ENCODE measurements around the gene YY2.
"Not testable (repeated sequence)": the region's sequence is repeated elsewhere in the genome, so short reads cannot be mapped to it uniquely, and the experiment has no call there.

The YY2 gene

DNA sequence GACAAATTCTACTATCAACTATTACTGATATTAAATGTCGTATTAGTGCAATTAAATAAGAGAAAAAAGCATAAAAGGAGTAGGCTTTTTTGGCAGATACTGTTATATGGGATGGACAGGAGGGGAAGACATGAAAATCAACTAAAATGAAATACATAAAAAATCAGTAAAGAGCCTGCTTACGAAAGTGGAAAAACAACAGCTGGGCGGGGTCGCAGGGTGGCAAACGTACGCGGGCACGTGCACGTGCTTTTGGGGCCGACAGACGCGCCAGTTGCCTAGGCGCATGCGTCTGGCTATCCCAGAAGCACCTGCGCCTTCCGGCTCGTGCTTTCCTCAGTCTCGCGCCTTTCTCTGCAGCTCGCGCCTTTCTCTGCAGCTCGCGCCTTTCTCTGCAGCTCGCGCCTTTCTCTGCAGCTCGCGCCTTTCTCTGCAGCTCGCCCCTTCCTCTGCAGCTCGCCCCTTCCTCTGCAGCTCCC lies at the start of gene YY2:
Gene YY2, plus strand, starts transcription at position 51 of the 479 bp plus-strand sequence. CDS start 498 bp downstream, outside the sequence.
- in situ Hi-C loops (cut with HindIII; ENCODE audit: low sequenced_read_pairs): no loop called here

- in situ Hi-C loops (cut with HindIII; ENCODE audit: low sequenced_read_pairs): no loop called here
Measured at GRCh38 chrX:21806691-21807090, 49.1 kb upstream of the YY2 start.

DNA sequence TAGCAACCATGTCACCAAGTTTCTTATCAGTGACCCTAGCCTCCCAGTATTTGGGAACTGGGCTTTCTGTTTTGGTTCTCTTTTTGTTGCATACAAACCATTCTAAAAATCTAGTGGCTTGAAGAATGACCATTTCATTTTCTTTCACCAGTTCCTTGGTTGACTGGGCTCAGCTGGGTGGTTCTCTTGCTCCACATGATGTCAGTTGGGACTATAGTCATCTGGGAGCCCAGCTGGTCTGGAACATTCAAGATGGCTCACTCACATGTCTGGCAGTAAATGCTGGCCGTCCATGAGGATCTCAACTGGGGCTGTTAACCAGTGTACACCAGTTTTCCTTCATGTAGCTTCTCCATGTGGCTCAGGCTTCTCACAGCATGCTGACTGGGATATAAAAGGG lies 44.0 kb upstream of the YY2 start:
- in situ Hi-C loops (cut with HindIII; ENCODE audit: low sequenced_read_pairs): no loop called here

- in situ Hi-C loops (cut with HindIII; ENCODE audit: low sequenced_read_pairs): no loop called here
Measured at GRCh38 chrX:21812628-21813027, 43.2 kb upstream of the YY2 start.

- in situ Hi-C loops (cut with HindIII; ENCODE audit: low sequenced_read_pairs): no loop called here
Measured at GRCh38 chrX:21813612-21814368, 42.0 kb upstream of the YY2 start.

GRCh38 chrX:21816136-21816535 lies 39.7 kb upstream of the YY2 start:
- in situ Hi-C loops (cut with HindIII; ENCODE audit: low sequenced_read_pairs): no loop called here

- in situ Hi-C loops (cut with HindIII; ENCODE audit: low sequenced_read_pairs): not testable (repeated sequence)
Measured at GRCh38 chrX:21820170-21820569, 35.6 kb upstream of the YY2 start.

- in situ Hi-C loops (cut with HindIII; ENCODE audit: low sequenced_read_pairs): no loop called here
Measured at GRCh38 chrX:21821875-21822274, 33.9 kb upstream of the YY2 start.

GRCh38 chrX:21831496-21831895 lies 24.3 kb upstream of the YY2 start:
- in situ Hi-C loops (cut with HindIII; ENCODE audit: low sequenced_read_pairs): no loop called here

- in situ Hi-C loops (cut with HindIII; ENCODE audit: low sequenced_read_pairs): no loop called here
Measured at GRCh38 chrX:21837056-21837455, 18.7 kb upstream of the YY2 start.

- in situ Hi-C loops (cut with HindIII; ENCODE audit: low sequenced_read_pairs): no loop called here
Measured at GRCh38 chrX:21838937-21839333, 16.9 kb upstream of the YY2 start.

GRCh38 chrX:21839334-21840192 lies 16.2 kb upstream of the YY2 start, which contains the start of gene MBTPS2:
MBTPS2 (plus strand) TSS chrX:21839617; CDS start chrX:21839735, 118 bp downstream.
- in situ Hi-C loops (cut with HindIII; ENCODE audit: low sequenced_read_pairs): no loop called here

DNA sequence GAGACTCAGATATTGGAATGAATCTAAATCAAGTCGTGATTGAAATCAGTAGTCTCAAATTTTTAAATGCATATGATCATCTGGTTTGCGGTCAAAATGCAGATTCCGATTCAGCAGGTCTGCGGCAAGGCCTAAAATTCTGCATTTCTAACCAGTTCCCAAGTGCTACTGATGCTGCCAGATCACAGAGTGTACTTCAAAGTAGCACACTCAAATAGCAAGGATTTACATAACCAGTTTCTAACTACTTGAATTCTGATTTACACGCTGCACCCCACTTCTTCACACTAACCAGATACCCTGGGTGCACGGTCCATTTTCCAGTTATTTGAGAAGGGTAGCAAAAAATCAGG lies 15.6 kb upstream of the YY2 start:
- in situ Hi-C loops (cut with HindIII; ENCODE audit: low sequenced_read_pairs): no loop called here

DNA sequence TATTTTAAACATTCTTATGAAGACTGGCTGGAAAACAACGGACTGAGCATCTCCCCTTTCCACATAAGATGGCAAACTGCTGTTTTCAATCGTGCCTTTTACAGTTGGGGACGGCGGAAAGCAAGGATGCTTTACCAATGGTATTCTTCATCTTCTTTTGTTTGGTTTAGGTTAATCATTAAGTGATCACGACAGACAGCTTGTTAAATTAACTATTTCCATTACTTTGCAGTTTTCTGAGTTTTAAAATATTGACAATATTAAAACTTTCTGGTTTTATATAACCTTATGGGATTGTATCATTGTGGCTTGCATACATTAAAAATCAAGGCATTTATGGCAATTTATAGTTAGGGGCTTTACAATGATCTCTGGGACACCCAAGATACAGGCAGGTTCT lies 12.6 kb upstream of the YY2 start:
- in situ Hi-C loops (cut with HindIII; ENCODE audit: low sequenced_read_pairs): no loop called here

- in situ Hi-C loops (cut with HindIII; ENCODE audit: low sequenced_read_pairs): no loop called here
Measured at GRCh38 chrX:21845096-21845495, 10.7 kb upstream of the YY2 start.

GRCh38 chrX:21847342-21847741 lies 8.4 kb upstream of the YY2 start:
- in situ Hi-C loops (cut with HindIII; ENCODE audit: low sequenced_read_pairs): no loop called here

DNA sequence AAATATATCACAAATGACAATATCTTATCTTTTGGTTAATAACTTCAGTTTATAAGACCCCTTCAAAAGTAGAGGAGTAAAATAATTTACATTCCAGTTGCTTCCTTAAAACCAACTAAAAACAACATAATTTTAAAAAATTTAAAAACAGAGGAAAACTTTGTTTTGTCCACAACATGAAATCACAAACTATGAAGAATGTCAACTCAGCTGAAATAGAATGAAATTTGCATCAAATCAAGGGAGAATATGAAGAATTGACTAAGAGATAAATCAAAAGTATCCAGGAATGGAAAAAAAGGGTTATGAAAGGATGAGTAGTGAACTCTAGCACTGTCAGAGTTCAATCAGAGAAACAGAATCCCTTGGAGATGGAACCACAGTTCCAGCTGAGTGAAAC lies 2.2 kb upstream of the YY2 start:
- in situ Hi-C loops (cut with HindIII; ENCODE audit: low sequenced_read_pairs): no loop called here

DNA sequence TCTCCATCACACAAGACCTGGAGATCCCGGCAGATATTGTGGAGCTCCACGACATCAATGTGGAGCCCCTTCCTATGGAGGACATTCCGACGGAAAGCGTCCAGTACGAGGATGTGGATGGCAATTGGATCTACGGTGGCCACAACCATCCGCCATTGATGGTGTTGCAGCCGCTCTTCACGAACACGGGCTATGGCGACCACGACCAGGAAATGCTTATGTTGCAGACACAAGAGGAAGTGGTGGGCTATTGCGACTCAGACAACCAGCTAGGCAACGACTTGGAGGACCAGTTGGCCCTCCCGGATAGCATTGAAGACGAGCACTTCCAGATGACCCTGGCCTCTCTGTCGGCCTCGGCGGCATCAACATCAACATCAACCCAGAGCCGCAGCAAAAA lies 717 bp downstream of the YY2 start:
- in situ Hi-C loops (cut with HindIII; ENCODE audit: low sequenced_read_pairs): no loop called here

GRCh38 chrX:21863241-21863640 lies 7.5 kb downstream of the YY2 start:
- in situ Hi-C loops (cut with HindIII; ENCODE audit: low sequenced_read_pairs): no loop called here

GRCh38 chrX:21865436-21865835 lies 9.6 kb downstream of the YY2 start:
- in situ Hi-C loops (cut with HindIII; ENCODE audit: low sequenced_read_pairs): no loop called here

- in situ Hi-C loops (cut with HindIII; ENCODE audit: low sequenced_read_pairs): no loop called here
Measured at GRCh38 chrX:21870494-21870893, 14.7 kb downstream of the YY2 start.
